CD4-positive, alpha-beta memory T cell (primary cell): ENCODE data around the gene PDZD4. TPM values are rescaled to one million over a fixed set of nuclear protein-coding genes. Genes with fewer than 3 reads are reported as not detected.
A peak's percentile ranks its signal among the peaks of the same experiment; 100 is the strongest.

Experiments used
- CTCF ChIA-PET: fragments of 350-600 bp; sonication (Branson Sonifier 250); formaldehyde crosslinking; loops from one replicate; lab custom pipeline; 2021; ENCODE audit warnings: inconsistent platforms; ENCODE audit not compliant: partially characterized antibody; lab: Charles Lee
- POLR2A ChIA-PET: fragments of 350-600 bp; sonication (Branson Sonifier 250); formaldehyde crosslinking; loops from one replicate; lab custom pipeline; 2021; ENCODE audit not compliant: partially characterized antibody; lab: Charles Lee
- DNase-seq, 5 donors: peaks; one replicate each; pipeline versions ENCODE4 v3.0.0 to v3.0.0-alpha.2; 2020 to 2022; ENCODE audit warnings: mixed read lengths in 1 of 5
- H3K27ac ChIP-seq: one replicate; pipeline ENCODE4 v1.7.0; 2013; ENCODE audit warnings: low read depth, low read length
- H3K27me3 ChIP-seq: 2 replicates; pipeline ENCODE4 v1.7.0; 2013; ENCODE audit warnings: mild to moderate bottlenecking, low read length, moderate library complexity; ENCODE audit not compliant: insufficient read depth
- H3K36me3 ChIP-seq: 2 replicates; pipeline ENCODE4 v1.7.0; 2013; ENCODE audit warnings: mild to moderate bottlenecking, low read length, moderate library complexity; ENCODE audit not compliant: insufficient read depth
- H3K4me1 ChIP-seq: 2 replicates; pipeline ENCODE4 v1.7.0; 2013; ENCODE audit warnings: mild to moderate bottlenecking, low read length, moderate library complexity; ENCODE audit not compliant: insufficient read depth
- H3K4me3 ChIP-seq, 2 donors: one replicate each; pipeline ENCODE4 v1.7.0; 2013; ENCODE audit warnings: low read length in 2 of 2, mild to moderate bottlenecking in 1 of 2
- H3K9me3 ChIP-seq, 2 donors: one replicate each; pipeline ENCODE4 v1.7.0; 2013; ENCODE audit warnings: low read length in 2 of 2, control low read depth in 1 of 2; ENCODE audit not compliant: control insufficient read depth in 1 of 2
- H3K27ac Mint-ChIP-seq, 7 donors: one replicate each; pipeline ENCODE4 v1.8.0; 2020 to 2021; ENCODE audit warnings: mixed read lengths in 7 of 7, mild to moderate bottlenecking in 6 of 7, inconsistent platforms in 3 of 7, moderate library complexity in 3 of 7
- H3K27me3 Mint-ChIP-seq, 2 donors: one replicate each; pipeline ENCODE4 v1.8.0; 2020 to 2021; ENCODE audit warnings: mixed read lengths in 2 of 2
- H3K36me3 Mint-ChIP-seq, 2 donors: one replicate each; pipeline ENCODE4 v1.8.0; 2020 to 2021; ENCODE audit warnings: mixed read lengths in 2 of 2, inconsistent platforms in 1 of 2, mild to moderate bottlenecking in 1 of 2
- H3K4me1 Mint-ChIP-seq, 4 donors: one replicate each; pipeline ENCODE4 v1.8.0; 2020 to 2021; ENCODE audit warnings: mixed read lengths in 4 of 4, mild to moderate bottlenecking in 1 of 4
- H3K4me3 Mint-ChIP-seq, 8 donors: one replicate each; pipeline ENCODE4 v1.8.0; 2020 to 2021; ENCODE audit warnings: mixed read lengths in 8 of 8, mild to moderate bottlenecking in 7 of 8, moderate library complexity in 6 of 8, inconsistent platforms in 3 of 8
- H3K9me3 Mint-ChIP-seq, 8 donors: one replicate each; pipeline ENCODE4 v1.8.0; 2020 to 2021; ENCODE audit warnings: mixed read lengths in 8 of 8, mild to moderate bottlenecking in 5 of 8, inconsistent platforms in 3 of 8, moderate library complexity in 1 of 8
- intact Hi-C: fragments of 100-400 bp; cut with micrococcal nuclease; formaldehyde crosslinking; loops from one replicate; pipeline ENCODE4 v1.15.1; 2023
- polyA plus RNA-seq, 2 donors: library from polyadenylated mRNA; unstranded; fragments of 300-500 nt; fragmentation: Illumina TruSeq; gene quantifications; one replicate each; pipeline ENCODE4 v1.2.3, GENCODE V29; 2021
- total RNA-seq, 2 experiments: library from RNA; stranded (reverse); gene quantifications; one replicate each; pipeline ENCODE4 v1.2.3, GENCODE V29; 2021

PDZD4 gene
- total and polyA plus RNA-seq, 4 experiments from 2014 or later: 0.47 to 5.0 (median 3.5) TPM

- Mint-ChIP-seq H3K4me1 (peaks cover 0 to 3% (median 0%) of the 10 kb centered on the region in 4 donors), H3K27ac (peak overlapping the region in 1 of 7 donors; percentile 43), H3K27me3 (no peaks in the 10 kb centered on the region), H3K4me3 (no peak overlapping the region), H3K36me3 (peaks cover 0 to 2% of the 10 kb centered on the region in 2 donors), H3K9me3 (peaks cover 0 to 3% (median 0%) of the 10 kb centered on the region in 8 donors)
- POLR2A ChIA-PET: no interaction called here
- Histone ChIP-seq H3K4me1 (no peaks in the 10 kb centered on the region), H3K36me3 (no peaks in the 10 kb centered on the region), H3K27ac (no peak overlapping the region), H3K4me3 (no peak overlapping the region), H3K27me3 (no peaks in the 10 kb centered on the region), H3K9me3 (no peaks in the 10 kb centered on the region)
- CTCF ChIA-PET: no interaction called here
- DNase-seq: no peak
- intact Hi-C loops: no loop called here
These were observed 23.3 kb downstream of the PDZD4 start for GRCh38 chrX:153806999-153807575.

GRCh38 chrX:153805436-153805835, 24.9 kb downstream of the PDZD4 start:
- H3K27ac Mint-ChIP-seq: peak overlapping the region in 1 of 7 donors; percentile 59
- no peak for DNase-seq
- CTCF ChIA-PET: no interaction called here
- H3K9me3 ChIP-seq: no peaks in the 10 kb centered on the region
- no peaks in the 10 kb centered on the region for H3K36me3 ChIP-seq
- peaks cover 0 to 2% of the 10 kb centered on the region in 2 donors for H3K36me3 Mint-ChIP-seq
- POLR2A ChIA-PET: no interaction called here
- no peak overlapping the region for H3K4me3 ChIP-seq
- H3K4me1 Mint-ChIP-seq: peaks cover 0 to 3% (median 0%) of the 10 kb centered on the region in 4 donors
- H3K4me1 ChIP-seq: no peaks in the 10 kb centered on the region
- H3K27me3 ChIP-seq: no peaks in the 10 kb centered on the region
- intact Hi-C loops: no loop called here
- H3K9me3 Mint-ChIP-seq: no peaks in the 10 kb centered on the region
- no peak overlapping the region for H3K4me3 Mint-ChIP-seq
- no peak overlapping the region for H3K27ac ChIP-seq
- no peaks in the 10 kb centered on the region for H3K27me3 Mint-ChIP-seq

DNA sequence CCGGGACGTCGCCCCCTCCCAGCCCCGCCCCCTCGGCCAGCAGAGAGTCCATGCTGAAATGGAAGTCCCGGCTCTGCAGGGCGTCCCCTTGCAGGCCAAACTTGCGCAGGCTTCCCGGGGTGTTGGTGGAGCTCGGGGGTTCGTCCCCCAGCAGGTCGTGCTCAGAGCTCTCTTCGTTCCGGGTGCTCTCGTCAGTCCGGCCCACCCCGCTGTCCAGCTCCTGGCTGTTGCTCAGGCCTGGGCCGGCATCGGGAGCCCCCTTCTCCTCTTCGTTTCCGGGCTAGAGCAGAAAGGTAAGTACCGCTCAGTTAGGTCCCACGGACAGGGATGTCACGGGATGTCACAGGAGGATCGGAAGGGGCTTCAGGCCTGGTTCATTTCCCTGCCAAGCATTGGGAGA, 25.7 kb downstream of the PDZD4 start:
- ChIA-PET CTCF (no interaction called here), POLR2A (no interaction called here)
- no peaks in the 10 kb centered on the region for H3K27me3 ChIP-seq
- intact Hi-C loops: no loop called here
- Mint-ChIP-seq H3K4me1 (peaks cover 0 to 3% (median 0%) of the 10 kb centered on the region in 4 donors), H3K36me3 (peaks cover 0 to 2% of the 10 kb centered on the region in 2 donors), H3K9me3 (no peaks in the 10 kb centered on the region), H3K4me3 (no peak overlapping the region), H3K27me3 (no peaks in the 10 kb centered on the region), H3K27ac (no peak overlapping the region)
- no peak for DNase-seq
- no peak overlapping the region for H3K4me3 ChIP-seq
- no peaks in the 10 kb centered on the region for H3K36me3 ChIP-seq
- H3K9me3 ChIP-seq: no peaks in the 10 kb centered on the region
- H3K27ac ChIP-seq: no peak overlapping the region
- no peaks in the 10 kb centered on the region for H3K4me1 ChIP-seq

GRCh38 chrX:153804100-153804595, 26.2 kb downstream of the PDZD4 start:
- no peak for DNase-seq
- ChIA-PET POLR2A (no interaction called here), CTCF (no interaction called here)
- H3K4me3 Mint-ChIP-seq: no peak overlapping the region
- H3K36me3 Mint-ChIP-seq: peaks cover 0 to 2% of the 10 kb centered on the region in 2 donors
- no peaks in the 10 kb centered on the region for H3K27me3 Mint-ChIP-seq
- Histone ChIP-seq H3K27me3 (no peaks in the 10 kb centered on the region), H3K27ac (no peak overlapping the region), H3K9me3 (no peaks in the 10 kb centered on the region), H3K4me3 (no peak overlapping the region), H3K4me1 (no peaks in the 10 kb centered on the region), H3K36me3 (no peaks in the 10 kb centered on the region)
- intact Hi-C loops: no loop called here
- no peak overlapping the region for H3K27ac Mint-ChIP-seq
- H3K4me1 Mint-ChIP-seq: peaks cover 0 to 3% (median 0%) of the 10 kb centered on the region in 4 donors
- H3K9me3 Mint-ChIP-seq: no peaks in the 10 kb centered on the region

DNA sequence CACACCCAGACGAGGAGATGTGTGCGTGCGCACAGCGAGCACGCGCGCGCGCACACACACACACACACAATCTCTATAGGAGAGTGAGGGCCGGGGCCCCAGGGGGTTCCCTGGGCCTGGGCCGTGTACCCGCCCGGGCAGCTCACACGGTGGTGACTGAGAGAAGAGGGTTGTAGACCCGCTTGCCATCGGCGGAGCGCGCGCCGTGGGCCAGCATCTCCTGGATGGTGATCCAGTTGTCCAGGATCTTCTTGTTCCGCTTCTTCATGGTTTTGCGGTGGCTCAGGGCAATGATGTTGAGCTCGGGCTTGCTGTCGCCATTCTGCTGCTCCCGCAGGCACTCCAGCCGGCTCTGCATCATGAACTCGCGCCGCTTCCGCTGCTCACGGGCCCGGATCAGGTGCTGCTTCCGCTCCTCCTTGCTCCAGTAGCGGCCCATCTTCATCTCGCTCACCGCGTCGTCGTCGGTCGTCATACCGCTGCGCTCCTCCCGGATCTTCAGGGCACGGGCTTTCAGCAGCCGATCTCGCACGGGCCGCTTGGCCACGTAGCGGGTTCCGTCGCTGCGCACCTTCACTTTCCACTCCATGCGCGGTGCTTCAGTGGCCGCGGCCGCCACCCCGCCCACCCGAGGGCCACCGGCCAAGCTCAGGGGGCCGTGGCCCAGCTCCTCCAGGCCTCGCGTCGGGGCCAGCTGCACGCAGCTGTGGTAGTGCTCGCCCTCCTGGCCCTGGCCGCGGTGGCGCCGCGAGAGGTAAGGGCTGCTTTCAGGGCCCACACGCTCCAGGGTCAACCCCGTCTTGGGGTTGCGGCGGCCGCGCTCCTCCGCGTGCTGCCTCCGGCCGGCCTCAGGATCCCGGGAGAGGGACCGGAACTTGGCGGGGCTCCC, 26.9 kb downstream of the PDZD4 start:
- no peak for DNase-seq
- ChIA-PET CTCF (no interaction called here), POLR2A (no interaction called here)

GRCh38 chrX:153802513-153803045, 27.8 kb downstream of the PDZD4 start:
- ChIA-PET POLR2A (no interaction called here), CTCF (no interaction called here)
- Histone ChIP-seq H3K27ac (no peak overlapping the region), H3K4me3 (no peak overlapping the region), H3K9me3 (no peaks in the 10 kb centered on the region), H3K27me3 (no peaks in the 10 kb centered on the region), H3K36me3 (no peaks in the 10 kb centered on the region), H3K4me1 (no peaks in the 10 kb centered on the region)
- Mint-ChIP-seq H3K36me3 (peaks cover 0 to 2% of the 10 kb centered on the region in 2 donors), H3K27ac (peak overlapping the region in 1 of 7 donors; percentile 36), H3K4me1 (no peaks in the 10 kb centered on the region), H3K27me3 (no peaks in the 10 kb centered on the region), H3K9me3 (no peaks in the 10 kb centered on the region), H3K4me3 (no peak overlapping the region)
- DNase-seq: no peak
- intact Hi-C loops: no loop called here

More for the DNA sequence above, 26.9 kb downstream of the PDZD4 start:
- H3K27ac ChIP-seq: no peak overlapping the region
- H3K4me1 ChIP-seq: no peaks in the 10 kb centered on the region
- no peaks in the 10 kb centered on the region for H3K36me3 ChIP-seq
- no peak overlapping the region for H3K4me3 ChIP-seq
- no peaks in the 10 kb centered on the region for H3K27me3 ChIP-seq
- peaks cover 0 to 2% (median 0%) of the 10 kb centered on the region in 4 donors for H3K4me1 Mint-ChIP-seq
- H3K36me3 Mint-ChIP-seq: peaks cover 0 to 2% of the 10 kb centered on the region in 2 donors
- H3K27ac Mint-ChIP-seq: no peak overlapping the region
- no peak overlapping the region for H3K4me3 Mint-ChIP-seq
- intact Hi-C loops: no loop called here
- no peaks in the 10 kb centered on the region for H3K9me3 Mint-ChIP-seq
- H3K27me3 Mint-ChIP-seq: no peaks in the 10 kb centered on the region
- H3K9me3 ChIP-seq: no peaks in the 10 kb centered on the region

GRCh38 chrX:153801669-153802068, 28.7 kb downstream of the PDZD4 start:
- H3K4me1 Mint-ChIP-seq: no peaks in the 10 kb centered on the region

More at GRCh38 chrX:153801669-153802068, 28.7 kb downstream of the PDZD4 start:
- no peaks in the 10 kb centered on the region for H3K4me1 ChIP-seq
- intact Hi-C loops: no loop called here
- Mint-ChIP-seq H3K9me3 (no peaks in the 10 kb centered on the region), H3K27ac (peak overlapping the region in 1 of 7 donors; percentile 25), H3K27me3 (no peaks in the 10 kb centered on the region), H3K4me3 (no peak overlapping the region), H3K36me3 (peaks cover 0 to 2% of the 10 kb centered on the region in 2 donors)
- ChIA-PET POLR2A (no interaction called here), CTCF (no interaction called here)
- H3K4me3 ChIP-seq: no peak overlapping the region
- H3K27ac ChIP-seq: no peak overlapping the region
- no peaks in the 10 kb centered on the region for H3K9me3 ChIP-seq
- H3K36me3 ChIP-seq: no peaks in the 10 kb centered on the region
- DNase-seq: no peak
- H3K27me3 ChIP-seq: no peaks in the 10 kb centered on the region
